GM12872 (cell line): ENCODE measurements around the gene LDB2.

ENCODE experiments used
- CTCF ChIP-seq: IDR thresholded peaks from 3 replicates; pipeline ENCODE4 v1.5.1; 2011; ENCODE audit warnings: low read depth, mild to moderate bottlenecking, low read length, moderate library complexity; ENCODE audit not compliant: insufficient read depth

Gene LDB2

GRCh38 chr4:16537926-16538325, 360.5 kb downstream of the LDB2 start:
- no peak for TF ChIP-seq CTCF

- no peak for TF ChIP-seq CTCF
Observed at GRCh38 chr4:16532240-16532970, 366.0 kb downstream of the LDB2 start.

GRCh38 chr4:16530688-16531635, 367.5 kb downstream of the LDB2 start:
- no peak for TF ChIP-seq CTCF

- no peak for TF ChIP-seq CTCF
Observed at GRCh38 chr4:16524911-16525554, 373.4 kb downstream of the LDB2 start.

- no peak for TF ChIP-seq CTCF
Observed at GRCh38 chr4:16524406-16524805, 374.0 kb downstream of the LDB2 start.

- no peak for TF ChIP-seq CTCF
Observed at GRCh38 chr4:16521156-16521915, 377.1 kb downstream of the LDB2 start.
